ENCODE data around the gene SLC24A3. TPM values are rescaled to one million over a fixed set of nuclear protein-coding genes. Genes with fewer than 3 reads are reported as not detected.

Gene SLC24A3
- total and polyA plus RNA-seq, 2 experiments from 2014 or later, result 0.81 to 2.5 TPM

- ATAC-seq (no peak), DNase-seq (ENCODE audit: low spot score) (no peak)
- Histone ChIP-seq H3K4me1 (ENCODE audit: insufficient read depth) (0 out of 2 replicates have a peak, but pooled peaks cover 3% of the 10 kb centered on the region), H3K79me2 (replicated peaks; ENCODE audit: insufficient read depth) (no peaks in the 10 kb centered on the region), H3K36me3 (ENCODE audit: insufficient read depth) (no peaks in the 10 kb centered on the region), H3K9me2 (ENCODE audit: insufficient read depth) (peaks cover 22% of the 10 kb centered on the region), H3K4me2 (no peak overlapping the region), H3K4me3 (no peak overlapping the region), H3F3A (replicated peaks; ENCODE audit: low read depth) (no peaks in the 10 kb centered on the region), H2AFZ (no peak overlapping the region), H3K27ac (ENCODE audit: low read depth) (no peak overlapping the region), H4K20me1 (replicated peaks; ENCODE audit: insufficient read depth) (no peaks in the 10 kb centered on the region), H3K27me3 (ENCODE audit: insufficient read depth) (no peaks in the 10 kb centered on the region)
- Mint-ChIP-seq H3K4me1 (0 out of 3 replicates have a peak, but pooled peaks cover 3% of the 10 kb centered on the region), H3K36me3 (ENCODE audit: low read depth) (peaks cover 6% of the 10 kb centered on the region; the same call in 1 of the 3 replicates), H3K4me3 (no peak overlapping the region), H3K27me3 (ENCODE audit: insufficient read depth, low read depth, poor library complexity) (peaks cover 2% of the 10 kb centered on the region), H3K27ac (no peak overlapping the region), H3K9me3 (no peaks in the 10 kb centered on the region; the same call in 2 of the 3 replicates)
- TF ChIP-seq POLR2AphosphoS5 (IDR thresholded peaks at IDR 0.05; ENCODE audit: low read depth) (no peak), REST (IDR thresholded peaks at IDR 0.05; ENCODE audit: unreplicated experiment) (no peak), JUNB (IDR thresholded peaks at IDR 0.05; ENCODE audit: unreplicated experiment) (no peak), NANOG (IDR thresholded peaks at IDR 0.05; ENCODE audit: borderline replicate concordance) (no peak), ZNF114 (CRISPR knock-in tag; IDR thresholded peaks at IDR 0.05) (no peak), CREB1 (CRISPR knock-in tag; IDR thresholded peaks at IDR 0.05; ENCODE audit: low read depth) (no peak), STAT1 (IDR thresholded peaks at IDR 0.05; ENCODE audit: unreplicated experiment) (no peak), EZH2 (IDR thresholded peaks at IDR 0.05; ENCODE audit: low read depth, unreplicated experiment) (no peak), ZNF331 (CRISPR knock-in tag; IDR thresholded peaks at IDR 0.05; ENCODE audit: low read depth) (no peak), ZNF462 (CRISPR knock-in tag; IDR thresholded peaks at IDR 0.05) (no peak), ETS1 (IDR thresholded peaks at IDR 0.05) (no peak), CTCF (conservative IDR thresholded peaks at IDR 0.05; ENCODE audit: low read depth in 2 of 2) (no peak), EZH2phosphoT487 (IDR thresholded peaks at IDR 0.05; ENCODE audit: unreplicated experiment) (no peak)
Observed at GRCh38 chr20:19304389-19304788, 91.9 kb downstream of the SLC24A3 start.
